Spleen (tissue), 7 donors: ENCODE measurements around the gene TRABD2B.

Experiments
- CTCF ChIP-seq, 11 experiments: fragments of 200-600 bp in 7 of 11; fragments of 450-650 bp in 4 of 11; sonication (generic) in 4 of 11; IDR thresholded peaks in 8 of 11; conservative IDR thresholded peaks in 3 of 11; 1 replicate in 7 of 11; 2 replicates in 4 of 11; pipeline versions ENCODE4 v1.4.0 to v1.8.0; 2016 to 2021; ENCODE audit warnings: antibody characterized with exemption in 11 of 11, inconsistent platforms in 4 of 11, mild to moderate bottlenecking in 1 of 11
- POLR2A ChIP-seq, 3 donors: fragments of 450-650 bp; IDR thresholded peaks; one replicate each; pipeline ENCODE4 v1.5.1; 2017; ENCODE audit warnings: antibody characterized with exemption in 3 of 3, mild to moderate bottlenecking in 1 of 3
- donor health status: DM: no; HTN: no; CAD: no; lungs with moderate emphysema.
- donor health status: DM: no; HTN: no; CAD: no.
- donor health status: DM: no; HTN: no; CAD: no.

GRCh38 chr1:47765236-47765635, 231.9 kb downstream of the TRABD2B start:
- TF ChIP-seq CTCF (IDR thresholded peaks at IDR 0.05 in 8 of 11, conservative IDR thresholded peaks at IDR 0.05 in 3 of 11) (no peak), POLR2A (IDR thresholded peaks at IDR 0.05) (no peak)
